H9 (cell line): ENCODE measurements around the gene TIMELESS. TPM values are rescaled to one million over a fixed set of nuclear protein-coding genes. Genes with fewer than 3 reads are reported as not detected.
"Not testable (repeated sequence)": the region's sequence is repeated elsewhere in the genome, so short reads cannot be mapped to it uniquely, and the experiment has no call there.

Experiments used
- DNase-seq: peaks from one replicate; pipeline ENCODE4 v3.0.0-alpha.2; 2017
- H2AFZ ChIP-seq: one replicate; pipeline ENCODE4 v1.6.1; 2013; ENCODE audit warnings: mild to moderate bottlenecking, low read length, control low read depth, moderate library complexity
- H2AK5ac ChIP-seq: 2 replicates; pipeline ENCODE4 v1.6.1; 2013; ENCODE audit warnings: low read length, control low read depth, mixed read lengths; ENCODE audit not compliant: insufficient read length
- H2BK120ac ChIP-seq: one replicate; pipeline ENCODE4 v1.6.1; 2013; ENCODE audit warnings: low read depth, mild to moderate bottlenecking, low read length, control low read depth, inconsistent platforms; ENCODE audit not compliant: poor library complexity, severe bottlenecking
- H2BK12ac ChIP-seq: 2 replicates; pipeline ENCODE4 v1.6.1; 2013; ENCODE audit warnings: low read length, control low read depth, mixed read lengths, low read depth; ENCODE audit not compliant: insufficient read length
- H2BK15ac ChIP-seq: 2 replicates; pipeline ENCODE4 v1.6.1; 2013; ENCODE audit warnings: low read depth, low read length, control low read depth
- H2BK20ac ChIP-seq: one replicate; pipeline ENCODE4 v1.6.1; 2013; ENCODE audit warnings: low read depth, mild to moderate bottlenecking, low read length, control low read depth, inconsistent platforms; ENCODE audit not compliant: poor library complexity, severe bottlenecking
- H2BK5ac ChIP-seq: 2 replicates; pipeline ENCODE4 v1.6.1; 2013; ENCODE audit warnings: low read length, control low read depth, mixed read lengths; ENCODE audit not compliant: insufficient read length
- H3K14ac ChIP-seq: 2 replicates; pipeline ENCODE4 v1.6.1; 2013; ENCODE audit warnings: low read length, control low read depth; ENCODE audit not compliant: insufficient read depth
- H3K18ac ChIP-seq: 2 replicates; pipeline ENCODE4 v1.6.1; 2013; ENCODE audit warnings: low read depth, mild to moderate bottlenecking, mixed read lengths, low read length, control low read depth; ENCODE audit not compliant: insufficient read length
- H3K23ac ChIP-seq: 2 replicates; pipeline ENCODE4 v1.6.1; 2013; ENCODE audit warnings: low read length, control low read depth, mixed read lengths, low read depth; ENCODE audit not compliant: insufficient read length
- H3K23me2 ChIP-seq: 2 replicates; pipeline ENCODE4 v1.6.1; 2013; ENCODE audit warnings: low read depth, mild to moderate bottlenecking, mixed read lengths, low read length, control low read depth; ENCODE audit not compliant: insufficient read length, poor library complexity, severe bottlenecking
- H3K27ac ChIP-seq: 2 replicates; pipeline ENCODE4 v1.5.1; 2013; ENCODE audit warnings: low read length, control low read depth, mixed read lengths, low read depth; ENCODE audit not compliant: insufficient read length
- H3K27me3 ChIP-seq: 2 replicates; pipeline ENCODE4 v1.6.1; 2013; ENCODE audit warnings: low read length, control low read depth, inconsistent platforms; ENCODE audit not compliant: insufficient read depth
- H3K4ac ChIP-seq: 2 replicates; pipeline ENCODE4 v1.6.1; 2013; ENCODE audit warnings: low read depth, mild to moderate bottlenecking, control low read depth, inconsistent platforms, low read length, moderate library complexity
- H3K4me1 ChIP-seq: 2 replicates; pipeline ENCODE4 v1.6.1; 2013; ENCODE audit warnings: low read length, control low read depth, inconsistent platforms; ENCODE audit not compliant: insufficient read depth
- H3K4me2 ChIP-seq: 2 replicates; pipeline ENCODE4 v1.6.1; 2013; ENCODE audit warnings: low read length, control low read depth, mixed read lengths; ENCODE audit not compliant: insufficient read length, insufficient read depth
- H3K56ac ChIP-seq: 2 replicates; pipeline ENCODE4 v1.6.1; 2013; ENCODE audit warnings: low read depth, mild to moderate bottlenecking, mixed read lengths, low read length, control low read depth; ENCODE audit not compliant: insufficient read length
- H3K79me1 ChIP-seq: 2 replicates; pipeline ENCODE4 v1.6.1; 2013; ENCODE audit warnings: low read depth, mild to moderate bottlenecking, moderate library complexity, low read length, control low read depth, inconsistent platforms; ENCODE audit not compliant: insufficient read depth, poor library complexity, severe bottlenecking
- H3K79me2 ChIP-seq: 2 replicates; pipeline ENCODE4 v1.6.1; 2013; ENCODE audit warnings: low read length, control low read depth, inconsistent platforms; ENCODE audit not compliant: insufficient read depth
- H3K9ac ChIP-seq: 2 replicates; pipeline ENCODE4 v1.6.1; 2013; ENCODE audit warnings: low read length, control low read depth, mixed read lengths; ENCODE audit not compliant: insufficient read length; ENCODE audit errors: extremely low read depth
- H3K9me3 ChIP-seq: one replicate; pipeline ENCODE4 v1.6.1; 2013; ENCODE audit warnings: low read depth, low read length, inconsistent platforms; ENCODE audit not compliant: control insufficient read depth
- H3T11ph ChIP-seq: one replicate; pipeline ENCODE4 v1.6.1; 2013; ENCODE audit warnings: mild to moderate bottlenecking, low read length, control low read depth, inconsistent platforms
- H4K20me1 ChIP-seq: one replicate; pipeline ENCODE4 v1.6.1; 2013; ENCODE audit not compliant: control insufficient read depth, insufficient read length, insufficient read depth
- H4K5ac ChIP-seq: 2 replicates; pipeline ENCODE4 v1.6.1; 2013; ENCODE audit warnings: low read depth, mild to moderate bottlenecking, mixed read lengths, low read length, control low read depth; ENCODE audit not compliant: insufficient read length
- H4K8ac ChIP-seq: replicated peaks from 2 replicates; pipeline ENCODE4 v1.6.1; 2013; ENCODE audit warnings: low read length, control low read depth, mixed read lengths, low read depth; ENCODE audit not compliant: insufficient read length
- H4K91ac ChIP-seq: 2 replicates; pipeline ENCODE4 v1.6.1; 2013; ENCODE audit warnings: low read depth, mild to moderate bottlenecking, moderate library complexity, mixed read lengths, low read length, control low read depth; ENCODE audit not compliant: insufficient read length
- H3K27ac Mint-ChIP-seq, 3 experiments: 2 replicates in 2 of 3; 3 replicates in 1 of 3; pipeline ENCODE4 v1.8.0; 2020 to 2021; ENCODE audit warnings: mixed read lengths in 3 of 3, mild to moderate bottlenecking in 1 of 3, moderate library complexity in 1 of 3
- H3K27me3 Mint-ChIP-seq: 2 replicates; pipeline ENCODE4 v1.8.0; 2021; ENCODE audit warnings: low read depth, mild to moderate bottlenecking, moderate library complexity, mixed read lengths
- H3K36me3 Mint-ChIP-seq, 3 experiments: 2 replicates in 2 of 3; 3 replicates in 1 of 3; pipeline ENCODE4 v1.8.0; 2020 to 2021; ENCODE audit warnings: low read depth in 3 of 3, mixed read lengths in 3 of 3; ENCODE audit not compliant: insufficient read depth in 1 of 3
- H3K4me1 Mint-ChIP-seq, 2 experiments: 2 replicates each; pipeline ENCODE4 v1.8.0; 2020; ENCODE audit warnings: mixed read lengths in 2 of 2
- H3K4me3 Mint-ChIP-seq, 2 experiments: 2 replicates in 1 of 2; 3 replicates in 1 of 2; pipeline ENCODE4 v1.8.0; 2020 to 2021; ENCODE audit warnings: mild to moderate bottlenecking in 2 of 2, mixed read lengths in 2 of 2, moderate library complexity in 1 of 2
- H3K9me3 Mint-ChIP-seq, 2 experiments: 2 replicates in 1 of 2; 3 replicates in 1 of 2; pipeline ENCODE4 v1.8.0; 2020; ENCODE audit warnings: mild to moderate bottlenecking in 2 of 2, mixed read lengths in 2 of 2, moderate library complexity in 1 of 2
- WGBS: extraction: QIAGEN DNeasy Blood & Tissue Kit; methylation state at CpG from one replicate; pipeline ENCODE4 v1.1.7; 2013; ENCODE audit warnings: missing lambda C conversion rate, low lambda C conversion rate, mixed read lengths; ENCODE audit not compliant: insufficient read length; ENCODE audit errors: extremely low coverage; 5-methylcytosine and 5-hydroxymethylcytosine counted together
- total RNA-seq: library from RNA; stranded (reverse); gene quantifications from 2 replicates; pipeline ENCODE4 v1.2.1, GENCODE V29; 2021

Gene TIMELESS
- total RNA-seq, 1 experiment from 2014 or later = 68.0 TPM

DNA sequence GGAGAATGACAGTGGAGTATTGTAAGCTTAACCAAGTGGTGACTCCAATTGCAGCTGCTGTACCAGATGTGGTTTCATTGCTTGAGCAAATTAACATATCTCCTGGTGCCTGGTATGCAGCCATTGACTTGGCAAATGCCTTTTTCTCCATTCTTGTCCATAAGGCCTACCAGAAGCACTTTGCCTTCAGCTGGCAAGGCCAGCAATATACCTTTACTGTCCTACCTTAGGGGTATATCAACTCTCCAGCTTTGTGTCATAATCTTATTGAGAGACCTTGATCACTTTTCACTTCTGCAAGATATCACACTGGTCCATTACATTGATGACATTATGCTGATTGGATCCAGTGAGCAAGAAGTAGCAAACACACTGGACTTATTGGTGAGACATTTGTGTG, 47.6 kb downstream of the TIMELESS start:
- not testable (repeated sequence) for H3K79me1 ChIP-seq, H2AFZ ChIP-seq

DNA sequence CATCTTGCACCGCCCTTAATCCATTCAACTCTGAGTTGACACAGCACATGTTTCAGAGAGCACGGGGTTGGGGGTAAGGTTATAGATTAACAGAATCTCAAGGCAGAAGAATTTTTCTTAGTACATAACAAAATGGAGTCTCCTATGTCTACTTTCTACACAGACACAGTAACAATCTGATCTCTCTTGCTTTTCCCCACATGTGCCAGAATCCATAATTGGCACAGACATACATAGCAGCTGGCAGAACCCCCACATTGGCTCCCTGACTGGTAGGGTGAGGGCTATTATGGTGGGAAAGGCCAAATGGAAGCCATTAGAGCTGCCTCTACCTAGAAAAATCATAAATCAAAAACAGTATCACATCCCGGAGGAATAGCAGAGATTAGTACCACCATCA, 48.1 kb downstream of the TIMELESS start:
- not testable (repeated sequence) for H3K79me2 ChIP-seq, H3T11ph ChIP-seq, H2BK15ac ChIP-seq, H2BK12ac ChIP-seq, H3K4me1 Mint-ChIP-seq, H2AFZ ChIP-seq, H2BK5ac ChIP-seq, DNase-seq, H4K20me1 ChIP-seq, H3K27ac Mint-ChIP-seq, H3K18ac ChIP-seq, H3K14ac ChIP-seq, H3K36me3 Mint-ChIP-seq, H3K23ac ChIP-seq, H3K9ac ChIP-seq, H2BK120ac ChIP-seq, H3K4me3 Mint-ChIP-seq, H4K5ac ChIP-seq, H3K27ac ChIP-seq, H3K4me2 ChIP-seq, H2AK5ac ChIP-seq, H3K27me3 ChIP-seq, H3K4ac ChIP-seq, H4K8ac ChIP-seq, H2BK20ac ChIP-seq, H3K23me2 ChIP-seq, H4K91ac ChIP-seq, H3K9me3 ChIP-seq, H3K56ac ChIP-seq, H3K4me1 ChIP-seq, H3K79me1 ChIP-seq
- WGBS = no CpG with 5 or more reads among the region's 3 CpGs
- Mint-ChIP-seq H3K9me3 (peaks cover 12 to 17% of the 10 kb centered on the region in 2 experiments), H3K27me3 (peaks cover 17% of the 10 kb centered on the region)

More for the DNA sequence above, 47.6 kb downstream of the TIMELESS start:
- not testable (repeated sequence) for H4K91ac ChIP-seq, H2BK5ac ChIP-seq, H3K23ac ChIP-seq, H2BK12ac ChIP-seq, H3K4me3 Mint-ChIP-seq, H3T11ph ChIP-seq, H3K27me3 ChIP-seq, H3K4me1 ChIP-seq, H2AK5ac ChIP-seq, H3K9me3 ChIP-seq, H3K4me1 Mint-ChIP-seq, H4K5ac ChIP-seq, H3K23me2 ChIP-seq, H3K18ac ChIP-seq, H3K9ac ChIP-seq, H2BK120ac ChIP-seq, H3K56ac ChIP-seq, H3K79me2 ChIP-seq, H3K27ac Mint-ChIP-seq, H4K8ac ChIP-seq, H4K20me1 ChIP-seq, H2BK20ac ChIP-seq, H3K14ac ChIP-seq, H3K27ac ChIP-seq, H2BK15ac ChIP-seq, DNase-seq, H3K36me3 Mint-ChIP-seq, H3K4ac ChIP-seq, H3K4me2 ChIP-seq
- H3K27me3 Mint-ChIP-seq = peaks cover 17% of the 10 kb centered on the region
- H3K9me3 Mint-ChIP-seq = peaks cover 12 to 17% of the 10 kb centered on the region in 2 experiments
